H9 (cell line): ENCODE data around the gene SELPLG. TPM values are rescaled to one million over a fixed set of nuclear protein-coding genes. Genes with fewer than 3 reads are reported as not detected.

ENCODE experiments used
- DNase-seq: peaks from one replicate; pipeline ENCODE4 v3.0.0-alpha.2; 2017
- H2AFZ ChIP-seq: one replicate; pipeline ENCODE4 v1.6.1; 2013; ENCODE audit warnings: mild to moderate bottlenecking, low read length, control low read depth, moderate library complexity
- H2AK5ac ChIP-seq: 2 replicates; pipeline ENCODE4 v1.6.1; 2013; ENCODE audit warnings: low read length, control low read depth, mixed read lengths; ENCODE audit not compliant: insufficient read length
- H2BK120ac ChIP-seq: one replicate; pipeline ENCODE4 v1.6.1; 2013; ENCODE audit warnings: low read depth, mild to moderate bottlenecking, low read length, control low read depth, inconsistent platforms; ENCODE audit not compliant: poor library complexity, severe bottlenecking
- H2BK12ac ChIP-seq: 2 replicates; pipeline ENCODE4 v1.6.1; 2013; ENCODE audit warnings: low read length, control low read depth, mixed read lengths, low read depth; ENCODE audit not compliant: insufficient read length
- H2BK15ac ChIP-seq: 2 replicates; pipeline ENCODE4 v1.6.1; 2013; ENCODE audit warnings: low read depth, low read length, control low read depth
- H2BK20ac ChIP-seq: one replicate; pipeline ENCODE4 v1.6.1; 2013; ENCODE audit warnings: low read depth, mild to moderate bottlenecking, low read length, control low read depth, inconsistent platforms; ENCODE audit not compliant: poor library complexity, severe bottlenecking
- H2BK5ac ChIP-seq: 2 replicates; pipeline ENCODE4 v1.6.1; 2013; ENCODE audit warnings: low read length, control low read depth, mixed read lengths; ENCODE audit not compliant: insufficient read length
- H3K14ac ChIP-seq: 2 replicates; pipeline ENCODE4 v1.6.1; 2013; ENCODE audit warnings: low read length, control low read depth; ENCODE audit not compliant: insufficient read depth
- H3K18ac ChIP-seq: 2 replicates; pipeline ENCODE4 v1.6.1; 2013; ENCODE audit warnings: low read depth, mild to moderate bottlenecking, mixed read lengths, low read length, control low read depth; ENCODE audit not compliant: insufficient read length
- H3K23ac ChIP-seq: 2 replicates; pipeline ENCODE4 v1.6.1; 2013; ENCODE audit warnings: low read length, control low read depth, mixed read lengths, low read depth; ENCODE audit not compliant: insufficient read length
- H3K23me2 ChIP-seq: 2 replicates; pipeline ENCODE4 v1.6.1; 2013; ENCODE audit warnings: low read depth, mild to moderate bottlenecking, mixed read lengths, low read length, control low read depth; ENCODE audit not compliant: insufficient read length, poor library complexity, severe bottlenecking
- H3K27ac ChIP-seq: 2 replicates; pipeline ENCODE4 v1.5.1; 2013; ENCODE audit warnings: low read length, control low read depth, mixed read lengths, low read depth; ENCODE audit not compliant: insufficient read length
- H3K27me3 ChIP-seq: 2 replicates; pipeline ENCODE4 v1.6.1; 2013; ENCODE audit warnings: low read length, control low read depth, inconsistent platforms; ENCODE audit not compliant: insufficient read depth
- H3K4ac ChIP-seq: 2 replicates; pipeline ENCODE4 v1.6.1; 2013; ENCODE audit warnings: low read depth, mild to moderate bottlenecking, control low read depth, inconsistent platforms, low read length, moderate library complexity
- H3K4me1 ChIP-seq: 2 replicates; pipeline ENCODE4 v1.6.1; 2013; ENCODE audit warnings: low read length, control low read depth, inconsistent platforms; ENCODE audit not compliant: insufficient read depth
- H3K4me2 ChIP-seq: 2 replicates; pipeline ENCODE4 v1.6.1; 2013; ENCODE audit warnings: low read length, control low read depth, mixed read lengths; ENCODE audit not compliant: insufficient read length, insufficient read depth
- H3K56ac ChIP-seq: 2 replicates; pipeline ENCODE4 v1.6.1; 2013; ENCODE audit warnings: low read depth, mild to moderate bottlenecking, mixed read lengths, low read length, control low read depth; ENCODE audit not compliant: insufficient read length
- H3K79me1 ChIP-seq: 2 replicates; pipeline ENCODE4 v1.6.1; 2013; ENCODE audit warnings: low read depth, mild to moderate bottlenecking, moderate library complexity, low read length, control low read depth, inconsistent platforms; ENCODE audit not compliant: insufficient read depth, poor library complexity, severe bottlenecking
- H3K79me2 ChIP-seq: 2 replicates; pipeline ENCODE4 v1.6.1; 2013; ENCODE audit warnings: low read length, control low read depth, inconsistent platforms; ENCODE audit not compliant: insufficient read depth
- H3K9ac ChIP-seq: 2 replicates; pipeline ENCODE4 v1.6.1; 2013; ENCODE audit warnings: low read length, control low read depth, mixed read lengths; ENCODE audit not compliant: insufficient read length; ENCODE audit errors: extremely low read depth
- H3K9me3 ChIP-seq: one replicate; pipeline ENCODE4 v1.6.1; 2013; ENCODE audit warnings: low read depth, low read length, inconsistent platforms; ENCODE audit not compliant: control insufficient read depth
- H3T11ph ChIP-seq: one replicate; pipeline ENCODE4 v1.6.1; 2013; ENCODE audit warnings: mild to moderate bottlenecking, low read length, control low read depth, inconsistent platforms
- H4K20me1 ChIP-seq: one replicate; pipeline ENCODE4 v1.6.1; 2013; ENCODE audit not compliant: control insufficient read depth, insufficient read length, insufficient read depth
- H4K5ac ChIP-seq: 2 replicates; pipeline ENCODE4 v1.6.1; 2013; ENCODE audit warnings: low read depth, mild to moderate bottlenecking, mixed read lengths, low read length, control low read depth; ENCODE audit not compliant: insufficient read length
- H4K8ac ChIP-seq: replicated peaks from 2 replicates; pipeline ENCODE4 v1.6.1; 2013; ENCODE audit warnings: low read length, control low read depth, mixed read lengths, low read depth; ENCODE audit not compliant: insufficient read length
- H4K91ac ChIP-seq: 2 replicates; pipeline ENCODE4 v1.6.1; 2013; ENCODE audit warnings: low read depth, mild to moderate bottlenecking, moderate library complexity, mixed read lengths, low read length, control low read depth; ENCODE audit not compliant: insufficient read length
- H3K27ac Mint-ChIP-seq, 3 experiments: 2 replicates in 2 of 3; 3 replicates in 1 of 3; pipeline ENCODE4 v1.8.0; 2020 to 2021; ENCODE audit warnings: mixed read lengths in 3 of 3, mild to moderate bottlenecking in 1 of 3, moderate library complexity in 1 of 3
- H3K27me3 Mint-ChIP-seq: 2 replicates; pipeline ENCODE4 v1.8.0; 2021; ENCODE audit warnings: low read depth, mild to moderate bottlenecking, moderate library complexity, mixed read lengths
- H3K36me3 Mint-ChIP-seq, 3 experiments: 2 replicates in 2 of 3; 3 replicates in 1 of 3; pipeline ENCODE4 v1.8.0; 2020 to 2021; ENCODE audit warnings: low read depth in 3 of 3, mixed read lengths in 3 of 3; ENCODE audit not compliant: insufficient read depth in 1 of 3
- H3K4me1 Mint-ChIP-seq, 2 experiments: 2 replicates each; pipeline ENCODE4 v1.8.0; 2020; ENCODE audit warnings: mixed read lengths in 2 of 2
- H3K4me3 Mint-ChIP-seq, 2 experiments: 2 replicates in 1 of 2; 3 replicates in 1 of 2; pipeline ENCODE4 v1.8.0; 2020 to 2021; ENCODE audit warnings: mild to moderate bottlenecking in 2 of 2, mixed read lengths in 2 of 2, moderate library complexity in 1 of 2
- H3K9me3 Mint-ChIP-seq, 2 experiments: 2 replicates in 1 of 2; 3 replicates in 1 of 2; pipeline ENCODE4 v1.8.0; 2020; ENCODE audit warnings: mild to moderate bottlenecking in 2 of 2, mixed read lengths in 2 of 2, moderate library complexity in 1 of 2
- CTCF ChIP-seq: fragments of 200-600 bp; sonication (generic); conservative IDR thresholded peaks from 3 replicates; pipeline ENCODE4 v1.8.0; 2021; ENCODE audit warnings: antibody characterized with exemption, mild to moderate bottlenecking
- WGBS: extraction: QIAGEN DNeasy Blood & Tissue Kit; methylation state at CpG from one replicate; pipeline ENCODE4 v1.1.7; 2013; ENCODE audit warnings: missing lambda C conversion rate, low lambda C conversion rate, mixed read lengths; ENCODE audit not compliant: insufficient read length; ENCODE audit errors: extremely low coverage; 5-methylcytosine and 5-hydroxymethylcytosine counted together
- total RNA-seq: library from RNA; stranded (reverse); gene quantifications from 2 replicates; pipeline ENCODE4 v1.2.1, GENCODE V29; 2021

SELPLG gene
- total RNA-seq, 1 experiment from 2014 or later = 0.15 TPM

GRCh38 chr12:108616941-108617858, 16.5 kb downstream of the SELPLG start:
- Histone ChIP-seq H3K56ac (no peak overlapping the region), H3K4me2 (no peak overlapping the region), H2BK20ac (no peak overlapping the region), H2BK12ac (no peak overlapping the region), H3K79me2 (no peaks in the 10 kb centered on the region), H2AFZ (no peak overlapping the region), H3K23ac (no peak overlapping the region), H4K5ac (no peak overlapping the region), H3K14ac (no peak overlapping the region), H4K91ac (no peak overlapping the region), H3K79me1 (no peaks in the 10 kb centered on the region), H3K9me3 (no peaks in the 10 kb centered on the region), H3K4me1 (no peaks in the 10 kb centered on the region; the same call in 1 of the 2 replicates), H2BK120ac (no peak overlapping the region), H3K18ac (no peak overlapping the region), H3K27ac (no peak overlapping the region), H2BK15ac (no peak overlapping the region), H3K27me3 (no peaks in the 10 kb centered on the region), H3K4ac (no peak overlapping the region), H2AK5ac (no peak overlapping the region), H4K20me1 (peaks cover 4% of the 10 kb centered on the region), H3K9ac (no peak overlapping the region), H2BK5ac (no peak overlapping the region), H3T11ph (no peak overlapping the region), H4K8ac (no peak overlapping the region), H3K23me2 (no peaks in the 10 kb centered on the region)
- peaks cover 31 to 34% of the 10 kb centered on the region in 2 experiments for H3K4me1 Mint-ChIP-seq
- H3K27ac Mint-ChIP-seq = peak overlapping the region in 1 of 3 experiments; percentile 68; a peak in 2 of 7 replicates
- H3K27me3 Mint-ChIP-seq = no peaks in the 10 kb centered on the region; the same call in 1 of the 2 replicates
- peaks cover 4 to 5% of the 10 kb centered on the region in 2 experiments; a peak in 1 of 5 replicates for H3K9me3 Mint-ChIP-seq
- no peak for TF ChIP-seq CTCF
- DNase-seq = no peak
- no peaks in the 10 kb centered on the region for H3K36me3 Mint-ChIP-seq
- whole genome bisulfite sequencing = no CpG with 5 or more reads among the region's 14 CpGs
- H3K4me3 Mint-ChIP-seq = no peak overlapping the region
